ENCODE measurements around the gene GNAI3. TPM values are rescaled to one million over a fixed set of nuclear protein-coding genes. Genes with fewer than 3 reads are reported as not detected.

Gene GNAI3
- total and polyA plus RNA-seq, 2 of the 8 experiments (the other 6 are each of a cell fraction or from before 2014, with no cell fraction given) = 4.0 to 9.8 TPM

GRCh38 chr1:109541102-109541501, 7.3 kb upstream of the GNAI3 start:
- Histone ChIP-seq H2BK12ac (ENCODE audit: low read depth, low read length) (no peak overlapping the region), H4K91ac (replicated peaks; ENCODE audit: insufficient read length, low read length) (no peak overlapping the region), H3K4me1 (replicated peaks in 1 of 4; ENCODE audit: control insufficient read depth in 3 of 4, insufficient read depth in 4 of 4, low read length in 3 of 4) (peaks cover 0 to 3% (median 1%) of the 10 kb centered on the region in 4 experiments; a peak in 2 of 7 replicates), H3K18ac (ENCODE audit: extremely low read depth, low read length) (no peak overlapping the region), H3K36me3 (ENCODE audit: control insufficient read depth in 2 of 4, insufficient read depth in 4 of 4, low read length in 3 of 4) (no peaks in the 10 kb centered on the region), H2BK15ac (ENCODE audit: low read length) (no peak overlapping the region), H2AFZ (ENCODE audit: low read length) (no peak overlapping the region), H3K23me2 (ENCODE audit: low read depth, low read length) (no peaks in the 10 kb centered on the region; the same call in 1 of the 2 replicates), H3K27me3 (replicated peaks in 1 of 4; ENCODE audit: control insufficient read depth in 3 of 4, extremely low read depth in 1 of 4, insufficient read depth in 3 of 4, low read length in 3 of 4) (peaks cover 0 to 2% (median 0%) of the 10 kb centered on the region in 4 experiments; a peak in 1 of 7 replicates), H3K79me2 (ENCODE audit: control insufficient read depth in 1 of 2, insufficient read depth in 2 of 2, low read length in 2 of 2) (no peaks in the 10 kb centered on the region), H4K20me1 (replicated peaks in 1 of 2; ENCODE audit: control insufficient read depth in 1 of 2, insufficient read depth in 2 of 2, low read length in 2 of 2) (no peaks in the 10 kb centered on the region), H3K56ac (replicated peaks; ENCODE audit: insufficient read length, low read depth, low read length) (no peak overlapping the region), H2BK20ac (ENCODE audit: low read length) (no peak overlapping the region), H4K5ac (ENCODE audit: insufficient read length, low read depth, low read length) (no peak overlapping the region), H3K9ac (replicated peaks in 1 of 4; ENCODE audit: extremely low read depth in 1 of 4, low read depth in 3 of 4, low read length in 3 of 4) (no peak overlapping the region), H2BK120ac (replicated peaks; ENCODE audit: low read depth, low read length) (no peak overlapping the region), H3K4me2 (ENCODE audit: insufficient read depth in 1 of 2, low read depth in 2 of 2, low read length in 2 of 2) (no peak overlapping the region), H2BK5ac (ENCODE audit: low read depth, low read length) (no peak overlapping the region), H4K8ac (ENCODE audit: extremely low read depth, insufficient read depth, low read length) (no peak overlapping the region), H3K27ac (ENCODE audit: low read depth, low read length) (no peak overlapping the region), H3K9me3 (ENCODE audit: insufficient read depth in 2 of 2, low read depth in 1 of 2, low read length in 1 of 2) (no peaks in the 10 kb centered on the region), H3K14ac (ENCODE audit: insufficient read length) (no peak overlapping the region), H3K4me3 (ENCODE audit: extremely low read depth in 1 of 4, insufficient read depth in 2 of 4, low read depth in 3 of 4, low read length in 4 of 4) (no peak overlapping the region), H3K4ac (replicated peaks; ENCODE audit: insufficient read length, low read depth, low read length) (no peak overlapping the region), H3K79me1 (ENCODE audit: low read depth, low read length) (no peaks in the 10 kb centered on the region; the same call in 1 of the 2 replicates), H2AK5ac (ENCODE audit: low read depth, low read length) (no peak overlapping the region), H3K23ac (ENCODE audit: insufficient read length) (no peak overlapping the region)
- WGBS, 2 experiments (ENCODE audit: extremely low coverage in 1 of 2, insufficient coverage in 1 of 2, insufficient read length in 1 of 2, insufficient replicate concordance in 2 of 2, low coverage in 1 of 2, low lambda C conversion rate in 2 of 2, missing lambda C conversion rate in 1 of 2) = 72% methylated on average over 3 of the region's 3 CpGs; no CpG with 5 or more reads in 1 of the 2 experiments
- no peak for TF ChIP-seq FOSL1 (IDR thresholded peaks at IDR 0.05; ENCODE audit: insufficient read depth, low read depth, low read length)
- no peak for TF ChIP-seq RXRA (IDR thresholded peaks at IDR 0.05; ENCODE audit: insufficient read depth, low read depth, low read length)
- TF ChIP-seq POU5F1 (IDR thresholded peaks at IDR 0.05; ENCODE audit: low read depth, low read length) = no peak
- no peak for TF ChIP-seq CREB1 (IDR thresholded peaks at IDR 0.05)
- TF ChIP-seq, protein P1, sequence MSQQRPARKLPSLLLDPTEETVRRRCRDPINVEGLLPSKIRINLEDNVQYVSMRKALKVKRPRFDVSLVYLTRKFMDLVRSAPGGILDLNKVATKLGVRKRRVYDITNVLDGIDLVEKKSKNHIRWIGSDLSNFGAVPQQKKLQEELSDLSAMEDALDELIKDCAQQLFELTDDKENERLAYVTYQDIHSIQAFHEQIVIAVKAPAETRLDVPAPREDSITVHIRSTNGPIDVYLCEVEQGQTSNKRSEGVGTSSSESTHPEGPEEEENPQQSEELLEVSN (IDR thresholded peaks at IDR 0.05) = no peak
- TF ChIP-seq TCF12 (IDR thresholded peaks at IDR 0.05; ENCODE audit: low read depth, low read length) = no peak
- no peak for TF ChIP-seq CHD2 (IDR thresholded peaks at IDR 0.05; ENCODE audit: low read length)
- TF ChIP-seq KDM4A (IDR thresholded peaks at IDR 0.05; ENCODE audit: low read depth, low read length, severe bottlenecking) = no peak
- no peak for TF ChIP-seq MAFK (IDR thresholded peaks at IDR 0.05; ENCODE audit: low read depth, low read length)
- TF ChIP-seq ZNF274 (IDR thresholded peaks at IDR 0.05; ENCODE audit: borderline replicate concordance, extremely low read depth, low read length) = no peak
- TF ChIP-seq SP2 (IDR thresholded peaks at IDR 0.05; ENCODE audit: low read length) = no peak
- TF ChIP-seq TAF1 (IDR thresholded peaks at IDR 0.05; ENCODE audit: low read depth, low read length) = no peak
- CTCF ChIA-PET (ENCODE audit: partially characterized antibody) = interaction anchor here (0.8 to 26.3 kb wide), 5 partner anchors 7 to 99 kb away, joined by 3 to 1755 read pairs (median 14); partner anchors contain the start of genes AMIGO1, ATXN7L2 and CYB561D1
- POLR2A ChIA-PET (ENCODE audit: partially characterized antibody) = interaction anchor here (1.0 to 1.6 kb wide), 3 partner anchors 8 to 47 kb away, joined by 3 to 6 read pairs (median 4); partner anchors contain the start of gene CYB561D1
- FAIRE-seq = no peak
- DNase-seq (ENCODE audit: low read depth in 1 of 2, low spot score in 2 of 2) = peak in 1 of 2 experiments; percentile 14

Data from H1 (cell line).